ENCODE data around the gene NRGN.
"Not testable (repeated sequence)": the region's sequence is repeated elsewhere in the genome, so short reads cannot be mapped to it uniquely, and the experiment has no call there.

NRGN gene

DNA sequence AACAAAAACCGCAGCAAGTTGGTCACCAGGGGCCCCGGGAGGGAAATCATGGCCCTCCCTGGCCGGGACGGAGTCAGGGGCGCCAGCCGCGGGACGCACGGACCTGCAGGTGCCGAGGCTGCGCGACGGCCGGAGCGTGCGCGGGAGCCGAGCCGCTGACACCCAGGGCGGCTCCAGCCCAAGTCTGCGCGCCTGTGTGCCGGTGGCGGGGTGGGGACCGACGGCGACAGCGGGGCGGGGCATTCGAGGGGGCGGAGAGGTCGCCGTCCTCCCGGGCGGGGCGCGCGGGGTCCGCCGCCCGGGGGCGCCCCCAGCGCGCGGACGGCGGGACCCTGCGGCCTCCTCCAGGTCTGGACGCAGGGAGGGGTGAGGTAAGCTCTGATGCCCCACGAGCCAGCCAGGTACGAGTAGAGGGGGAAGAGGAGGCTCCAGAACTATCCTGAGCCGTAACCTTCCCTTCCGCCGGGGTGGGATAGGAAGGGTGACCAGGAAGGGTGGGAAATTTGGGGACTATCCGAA lies 22.4 kb downstream of the NRGN start, which contains the start of gene ESAM:
TSS of gene ESAM (minus strand) at position 186 of the 519 bp plus-strand sequence. CDS start at position 50, 136 bp downstream.
- peak within 1 kb of the TSS; percentile 54 for H3K4me3 ChIP-seq (ENCODE audit: low read depth, low read length)
- TF ChIP-seq, protein P1, sequence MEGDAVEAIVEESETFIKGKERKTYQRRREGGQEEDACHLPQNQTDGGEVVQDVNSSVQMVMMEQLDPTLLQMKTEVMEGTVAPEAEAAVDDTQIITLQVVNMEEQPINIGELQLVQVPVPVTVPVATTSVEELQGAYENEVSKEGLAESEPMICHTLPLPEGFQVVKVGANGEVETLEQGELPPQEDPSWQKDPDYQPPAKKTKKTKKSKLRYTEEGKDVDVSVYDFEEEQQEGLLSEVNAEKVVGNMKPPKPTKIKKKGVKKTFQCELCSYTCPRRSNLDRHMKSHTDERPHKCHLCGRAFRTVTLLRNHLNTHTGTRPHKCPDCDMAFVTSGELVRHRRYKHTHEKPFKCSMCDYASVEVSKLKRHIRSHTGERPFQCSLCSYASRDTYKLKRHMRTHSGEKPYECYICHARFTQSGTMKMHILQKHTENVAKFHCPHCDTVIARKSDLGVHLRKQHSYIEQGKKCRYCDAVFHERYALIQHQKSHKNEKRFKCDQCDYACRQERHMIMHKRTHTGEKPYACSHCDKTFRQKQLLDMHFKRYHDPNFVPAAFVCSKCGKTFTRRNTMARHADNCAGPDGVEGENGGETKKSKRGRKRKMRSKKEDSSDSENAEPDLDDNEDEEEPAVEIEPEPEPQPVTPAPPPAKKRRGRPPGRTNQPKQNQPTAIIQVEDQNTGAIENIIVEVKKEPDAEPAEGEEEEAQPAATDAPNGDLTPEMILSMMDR (IDR thresholded peaks at IDR 0.05; ENCODE audit: low read depth, low read length) = no peak

DNA sequence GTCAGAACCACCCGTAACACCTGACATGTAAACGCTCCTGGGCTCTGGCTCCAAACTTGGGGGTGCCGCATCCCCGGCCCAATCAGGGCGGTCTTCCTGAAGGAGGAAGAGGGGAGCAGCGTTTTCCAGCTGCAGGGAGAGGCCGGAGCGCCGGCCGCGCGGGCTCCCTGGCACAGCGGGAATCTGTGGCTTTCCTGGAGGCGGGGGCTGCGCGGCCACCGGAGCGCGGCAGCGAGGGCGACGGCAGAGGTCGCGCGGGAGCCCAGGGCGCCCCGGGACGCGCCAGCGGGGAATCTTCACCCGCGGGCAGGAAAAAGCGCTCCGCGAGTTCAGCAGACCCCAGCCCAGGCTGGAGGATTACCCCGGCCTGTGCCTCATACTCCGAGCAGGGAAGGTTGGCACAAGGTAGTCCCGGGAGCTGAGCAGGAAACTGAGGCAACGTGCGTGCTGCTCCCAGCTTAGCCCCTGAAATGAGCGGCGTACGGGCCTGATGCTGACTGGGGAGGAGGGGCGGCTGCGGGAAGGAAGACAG lies 22.9 kb downstream of the NRGN start:
- H3K4me3 ChIP-seq (ENCODE audit: low read depth, low read length) = peak overlapping the region; percentile 54
- TF ChIP-seq, protein P1 (IDR thresholded peaks at IDR 0.05; ENCODE audit: low read depth, low read length) = no peak

- TF ChIP-seq, protein P1 (IDR thresholded peaks at IDR 0.05; ENCODE audit: low read depth, low read length) = peak; percentile 67
- H3K4me3 ChIP-seq (ENCODE audit: low read depth, low read length) = peak overlapping the region; percentile 54
Measured at GRCh38 chr11:124763156-124763947, 23.6 kb downstream of the NRGN start.

- no peak overlapping the region for H3K4me3 ChIP-seq (ENCODE audit: low read depth, low read length)
- TF ChIP-seq, protein P1 (IDR thresholded peaks at IDR 0.05; ENCODE audit: low read depth, low read length) = no peak
Measured at GRCh38 chr11:124766156-124766555, 26.4 kb downstream of the NRGN start.

DNA sequence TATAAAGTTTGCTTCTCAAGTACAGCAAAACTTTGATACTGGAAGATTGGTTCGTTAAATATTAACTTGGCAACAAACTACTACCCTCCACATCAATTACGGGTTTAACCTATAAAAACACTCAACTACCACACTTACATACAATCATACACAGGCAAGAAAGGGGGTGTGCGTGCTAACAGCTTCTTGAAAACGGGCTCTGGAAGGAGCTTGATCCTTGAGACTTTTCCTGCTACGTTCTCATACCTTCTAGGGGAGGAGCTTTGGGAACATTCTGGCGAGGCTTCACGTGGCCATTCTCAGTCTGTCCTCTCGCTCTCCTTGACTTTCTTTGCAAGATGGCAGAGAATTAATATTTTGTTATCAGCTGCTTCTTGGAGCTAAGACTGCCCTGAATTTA lies 29.2 kb downstream of the NRGN start:
- no peak overlapping the region for H3K4me3 ChIP-seq (ENCODE audit: low read depth, low read length)
- TF ChIP-seq, protein P1 (IDR thresholded peaks at IDR 0.05; ENCODE audit: low read depth, low read length) = no peak

GRCh38 chr11:124769806-124770774 lies 30.3 kb downstream of the NRGN start:
- TF ChIP-seq, protein P1 (IDR thresholded peaks at IDR 0.05; ENCODE audit: low read depth, low read length) = no peak
- H3K4me3 ChIP-seq (ENCODE audit: low read depth, low read length) = no peak overlapping the region

DNA sequence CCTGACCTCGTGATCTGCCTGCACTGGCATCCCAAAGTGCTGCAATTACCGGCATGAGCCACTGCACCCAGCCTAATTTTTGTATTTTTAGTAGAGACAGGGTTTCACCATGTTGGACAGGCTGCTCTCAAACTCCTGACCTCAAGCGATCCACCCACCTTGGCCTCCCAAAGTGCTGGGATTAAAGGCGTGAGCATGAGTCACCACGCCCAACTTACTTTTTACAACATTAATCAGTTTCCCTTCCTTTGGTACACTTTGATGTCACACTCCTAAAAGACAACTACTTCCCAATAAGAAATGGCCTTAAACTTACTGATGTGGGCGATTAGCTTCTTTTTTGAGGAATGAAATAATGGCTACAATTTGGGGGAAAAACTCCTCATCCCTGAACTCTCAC lies 31.2 kb downstream of the NRGN start:
- not testable (repeated sequence) for H3K4me3 ChIP-seq (ENCODE audit: low read depth, low read length)
